Occipital lobe (tissue), 2 donors: Measurements from ENCODE around the gene MRPS15. TPM values are rescaled to one million over a fixed set of nuclear protein-coding genes. Genes with fewer than 3 reads are reported as not detected.
"Not testable (repeated sequence)": the region's sequence is repeated elsewhere in the genome, so short reads cannot be mapped to it uniquely, and the experiment has no call there.

Experiments
- DNase-seq: peaks from one replicate; lab custom pipeline; 2025; lab: John Stamatoyannopoulos, UW
- total RNA-seq: library from RNA; depleted of rRNA; stranded (reverse); fragments of >200 nt; gene quantifications from one replicate; pipeline ENCODE4 v1.2.3, GENCODE V29; 2014

MRPS15 gene
- total RNA-seq, 1 donor from 2014 or later, result 12.5 TPM

DNA sequence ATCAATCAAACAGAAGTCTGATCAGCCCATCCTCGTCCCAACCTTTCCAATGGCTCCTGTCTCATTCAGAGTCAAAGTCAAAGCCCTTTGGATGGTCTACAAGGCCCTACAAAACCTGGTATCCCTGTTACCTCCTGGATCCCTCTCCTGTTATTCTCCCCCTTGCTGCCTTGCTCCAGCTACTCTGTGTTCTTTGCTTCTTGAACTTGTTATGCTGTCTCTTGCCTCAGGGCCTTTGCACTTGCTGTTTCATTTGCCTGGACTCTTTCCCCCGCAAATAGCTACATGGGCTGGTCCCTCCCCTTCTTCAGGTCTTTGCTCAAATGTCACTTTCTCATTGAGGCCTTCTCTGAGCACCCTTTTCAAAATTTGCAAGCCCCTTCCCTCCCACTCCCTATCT, 19.9 kb upstream of the MRPS15 start:
- DNase-seq, result no peak

DNA sequence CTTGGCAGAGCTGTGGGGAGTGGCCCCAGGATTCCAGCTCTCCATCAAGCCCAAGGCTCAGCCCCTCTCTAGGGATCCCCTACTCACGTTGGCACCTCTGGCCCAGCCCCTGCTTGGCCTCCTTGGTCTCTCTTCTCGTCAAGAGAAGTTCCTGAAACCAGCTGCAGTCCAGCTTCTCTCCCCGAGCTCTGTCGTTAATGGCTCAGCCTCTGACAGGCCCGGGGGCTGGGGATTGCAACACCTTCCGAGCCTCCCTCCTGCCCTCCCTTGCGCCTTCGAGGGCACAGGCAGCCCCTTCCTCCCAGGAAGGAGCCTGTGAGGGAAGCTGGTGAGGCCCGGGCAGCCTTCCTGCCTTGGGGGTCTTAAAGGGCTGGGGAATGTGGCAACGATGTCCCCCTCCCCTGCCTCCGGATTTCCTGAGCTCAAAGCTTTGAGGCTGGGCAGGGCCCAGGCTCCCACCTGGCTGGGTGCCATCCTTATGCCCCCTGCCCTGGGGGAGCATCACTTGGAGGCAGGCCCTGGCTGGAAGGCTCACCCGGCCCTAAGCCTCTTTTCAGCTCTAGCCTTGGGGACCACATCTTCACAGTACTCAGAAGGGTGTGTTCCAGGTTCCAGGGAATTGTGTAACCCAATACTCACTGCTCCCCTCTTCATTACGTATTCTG, 18.7 kb upstream of the MRPS15 start, which contains the start of gene CSF3R:
CSF3R (minus strand) TSS at position 190 of the 665 bp plus-strand sequence. CDS start 3,417 bp downstream, outside the sequence.
- DNase-seq, result no peak

DNA sequence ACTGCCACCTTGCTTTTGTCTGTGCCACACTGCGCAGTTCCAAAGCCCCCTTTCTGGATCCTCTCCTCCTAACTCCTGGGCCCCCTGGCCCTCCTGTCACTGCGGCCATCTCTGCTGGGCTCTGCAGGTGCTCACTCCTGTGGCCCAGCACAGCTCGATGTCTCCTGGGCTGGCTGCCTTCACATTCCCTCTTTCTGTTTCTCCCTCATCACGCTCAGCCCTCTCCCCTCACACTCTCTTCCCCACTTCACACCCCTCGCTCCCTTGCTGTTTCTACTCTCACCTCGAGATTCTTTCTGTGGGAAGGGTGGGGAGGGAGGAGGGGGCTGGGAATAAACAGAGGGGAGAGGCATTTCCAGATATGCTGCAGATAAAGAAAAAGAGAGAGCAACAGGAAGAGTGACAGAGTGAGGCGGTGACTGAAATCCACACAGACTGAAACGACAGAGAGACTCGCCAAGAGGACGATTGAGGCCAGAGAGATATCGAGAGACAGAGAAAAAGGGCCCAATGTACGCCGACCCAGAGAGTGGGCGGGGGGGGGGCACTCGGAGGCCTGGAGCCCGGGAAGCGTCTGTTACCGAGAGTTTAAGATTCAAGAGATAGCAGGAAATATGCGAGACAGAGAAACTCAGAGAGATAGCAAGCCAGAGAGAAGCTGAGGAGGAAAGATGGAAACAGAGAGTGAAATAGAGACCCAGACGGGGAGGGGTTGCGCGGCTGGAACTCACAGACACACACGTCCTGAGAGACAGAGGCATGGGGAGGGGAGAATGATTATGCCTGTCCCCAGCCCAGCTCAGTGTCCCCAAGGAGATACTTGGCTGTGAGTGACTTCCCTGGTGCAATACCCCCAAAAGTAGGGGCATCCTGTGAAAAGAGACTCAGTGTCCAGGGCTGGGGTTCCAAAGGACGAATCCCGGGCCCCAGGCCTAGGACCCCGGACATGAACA, 17.9 kb upstream of the MRPS15 start:
- no peak for DNase-seq

- DNase-seq, result no peak
Measured at GRCh38 chr1:36481091-36481490, 16.9 kb upstream of the MRPS15 start.

DNA sequence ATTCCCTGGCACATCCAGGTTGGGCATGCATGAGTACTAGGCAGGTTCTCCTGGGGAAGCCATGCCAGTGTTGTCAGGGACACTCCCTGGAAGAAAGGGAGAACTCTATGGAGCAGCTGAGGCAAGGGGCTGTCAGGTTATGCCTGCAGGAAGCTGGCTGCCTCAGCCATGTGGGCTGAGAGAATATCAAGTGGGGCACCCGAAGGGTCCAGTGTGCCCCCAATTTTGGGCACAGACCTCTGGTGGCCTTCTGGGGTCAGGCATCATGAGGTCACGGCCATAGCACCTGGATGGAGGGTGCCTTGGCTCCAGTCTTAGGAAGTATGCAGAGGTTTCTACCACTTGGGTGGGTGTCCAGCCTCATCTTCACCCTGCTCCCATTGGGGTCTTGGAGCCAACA, 16.0 kb upstream of the MRPS15 start:
- no peak for DNase-seq

- DNase-seq, result no peak
Measured at GRCh38 chr1:36479505-36480051, 15.4 kb upstream of the MRPS15 start.

DNA sequence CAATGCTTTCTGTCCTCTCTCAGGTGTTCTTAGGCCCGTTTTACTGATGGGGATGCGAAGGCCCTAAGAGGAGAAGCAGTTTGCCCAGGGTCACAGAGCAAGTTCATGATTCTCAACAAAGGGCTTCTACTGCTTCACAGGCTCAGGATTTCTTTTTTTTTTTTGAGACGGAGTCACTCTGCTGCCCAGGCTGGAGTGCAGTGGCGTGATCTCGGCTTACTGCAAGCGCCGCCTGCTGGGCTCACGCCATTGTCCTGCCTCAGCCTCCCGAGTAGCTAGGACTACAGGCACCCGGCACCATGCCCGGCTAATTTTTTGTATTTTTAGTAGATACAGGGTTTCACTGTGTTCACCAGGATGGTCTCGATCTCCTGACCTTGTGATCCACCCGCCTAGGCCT, 13.4 kb upstream of the MRPS15 start:
- not testable (repeated sequence) for DNase-seq

DNA sequence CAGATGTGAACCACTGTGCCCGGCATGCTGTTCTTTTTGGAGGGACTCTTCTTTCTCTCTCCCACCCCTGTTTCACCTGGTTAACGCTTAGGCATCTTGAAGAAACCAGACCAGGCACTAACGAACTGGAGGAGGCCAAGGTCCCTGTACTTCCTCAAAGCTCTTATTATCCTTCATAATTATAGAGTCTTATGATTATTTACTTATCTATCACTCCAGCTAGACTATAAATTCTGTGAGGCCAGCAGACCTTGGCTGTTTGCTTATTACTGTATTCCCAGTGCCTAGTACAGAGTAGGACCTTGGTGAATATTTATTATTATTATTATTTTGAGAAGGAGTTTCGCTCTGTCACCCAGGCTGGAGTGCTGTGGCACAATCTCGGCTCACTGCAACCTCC, 12.8 kb upstream of the MRPS15 start:
- no peak for DNase-seq

GRCh38 chr1:36475910-36476604, 11.9 kb upstream of the MRPS15 start:
- no peak for DNase-seq

DNA sequence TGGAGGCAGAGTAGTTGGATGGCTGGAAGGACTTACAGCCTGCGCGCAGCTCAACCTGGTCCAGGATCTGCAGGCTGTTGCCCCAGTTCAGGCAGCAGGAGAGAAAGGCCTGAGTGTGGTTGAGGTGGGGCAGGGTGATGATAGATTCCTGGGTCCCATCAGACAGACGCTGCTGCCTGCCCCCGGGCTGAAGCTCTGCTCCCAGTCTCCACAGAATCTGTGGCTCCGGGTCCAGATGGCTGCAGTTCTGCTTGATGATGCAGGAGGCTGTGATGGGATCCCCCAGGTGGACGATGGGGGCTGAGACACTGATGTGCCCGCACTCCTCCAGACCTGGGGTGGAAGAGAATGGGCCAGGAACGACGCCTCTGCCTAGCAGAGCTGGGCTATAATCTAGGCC, 11.2 kb upstream of the MRPS15 start:
- no peak for DNase-seq

- no peak for DNase-seq
Measured at GRCh38 chr1:36472656-36473055, 8.5 kb upstream of the MRPS15 start.

DNA sequence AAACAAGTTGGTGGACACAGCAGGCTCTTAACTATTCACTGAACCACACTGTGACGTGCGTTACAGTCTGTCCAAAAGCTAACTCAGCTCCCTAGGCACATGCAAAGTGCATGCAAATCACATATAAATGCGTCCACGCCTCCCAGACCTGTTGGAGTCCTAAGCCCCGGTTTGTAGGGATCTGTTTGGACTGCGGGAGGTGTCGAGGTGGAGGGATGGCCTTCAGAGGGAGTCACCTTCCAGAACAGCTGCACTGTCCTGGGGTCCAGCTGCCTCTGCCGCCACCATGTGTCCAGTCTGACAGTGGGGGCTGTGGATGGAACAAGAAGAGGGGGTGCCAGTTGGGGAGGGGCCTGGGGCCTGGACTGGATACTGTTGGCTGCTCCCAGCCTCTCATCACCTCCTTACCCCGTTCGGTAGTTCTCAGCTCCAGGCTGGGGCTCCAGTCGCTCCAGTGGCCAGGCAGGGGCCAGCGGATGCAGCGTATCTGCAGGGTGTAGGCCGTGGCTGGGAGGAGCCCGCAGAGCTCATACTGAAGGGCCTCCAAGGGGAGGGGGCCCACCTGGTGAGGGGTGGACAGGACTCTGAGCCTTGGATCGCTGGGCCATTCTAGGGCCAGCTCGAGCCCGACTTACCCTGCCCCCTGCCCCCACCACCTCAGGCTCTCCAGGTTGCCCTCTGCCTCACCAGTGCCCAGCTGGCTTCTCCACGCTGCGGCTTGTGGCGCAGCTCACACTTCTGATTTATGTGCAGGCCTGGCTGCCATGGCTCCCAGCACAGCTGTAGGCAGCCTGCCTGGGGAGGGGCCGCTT, 7.9 kb upstream of the MRPS15 start:
- DNase-seq, result no peak

DNA sequence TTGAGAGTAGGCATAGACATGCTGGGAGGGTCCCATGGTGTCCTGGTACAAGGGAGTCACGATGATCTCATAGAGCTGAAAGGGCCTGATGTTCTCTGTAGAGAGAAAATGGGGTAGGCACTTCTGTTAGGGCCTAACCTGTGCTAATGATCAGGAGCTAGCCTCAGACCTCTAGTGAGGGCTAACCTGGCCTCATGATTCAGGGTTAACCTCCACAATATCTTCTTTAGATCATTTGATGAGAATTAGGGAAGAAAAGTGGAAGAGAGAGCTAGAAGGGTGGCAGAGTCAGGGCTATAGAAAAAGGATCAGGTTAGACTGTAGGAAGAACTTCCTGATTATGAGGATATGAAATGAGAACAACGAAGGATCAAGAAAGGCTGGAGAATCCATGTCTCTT, 5.0 kb upstream of the MRPS15 start:
- no peak for DNase-seq

DNA sequence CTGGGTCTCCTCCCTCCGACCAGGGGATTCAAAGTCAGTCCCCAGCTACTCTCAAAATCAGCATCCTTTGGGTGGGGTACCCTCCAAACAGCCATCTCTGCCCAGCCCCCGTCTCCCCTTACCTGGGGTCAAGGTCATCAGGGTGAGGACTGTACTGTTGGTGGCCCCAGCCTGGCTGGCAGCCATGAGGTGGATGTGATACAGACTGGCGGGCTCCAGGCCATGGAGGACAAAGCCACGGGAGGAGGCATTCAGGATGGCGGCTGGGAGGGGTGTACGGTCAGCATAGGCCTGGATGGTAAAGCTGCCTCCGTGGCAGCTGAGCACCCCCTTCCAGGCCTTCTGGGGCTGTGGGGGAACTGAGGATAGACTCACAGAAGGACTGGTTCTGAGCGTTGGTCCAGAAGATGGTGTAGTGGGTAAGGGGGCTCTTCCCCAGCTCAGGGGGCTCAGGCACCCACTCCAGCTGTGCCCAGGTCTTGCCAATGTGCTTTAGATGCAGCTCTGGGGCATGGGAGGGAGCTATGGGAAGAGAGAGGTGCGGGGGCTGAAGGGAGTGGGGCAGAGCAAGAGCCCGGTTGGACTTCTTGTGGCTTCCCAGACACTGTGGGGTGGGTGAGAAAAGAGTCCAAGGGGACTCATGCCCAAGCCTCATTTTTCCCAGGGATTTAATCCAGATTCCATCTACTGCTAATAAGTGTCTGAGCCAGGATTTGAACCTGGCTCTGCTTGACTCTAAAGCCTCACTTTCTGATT, 3.7 kb upstream of the MRPS15 start:
- no peak for DNase-seq

DNA sequence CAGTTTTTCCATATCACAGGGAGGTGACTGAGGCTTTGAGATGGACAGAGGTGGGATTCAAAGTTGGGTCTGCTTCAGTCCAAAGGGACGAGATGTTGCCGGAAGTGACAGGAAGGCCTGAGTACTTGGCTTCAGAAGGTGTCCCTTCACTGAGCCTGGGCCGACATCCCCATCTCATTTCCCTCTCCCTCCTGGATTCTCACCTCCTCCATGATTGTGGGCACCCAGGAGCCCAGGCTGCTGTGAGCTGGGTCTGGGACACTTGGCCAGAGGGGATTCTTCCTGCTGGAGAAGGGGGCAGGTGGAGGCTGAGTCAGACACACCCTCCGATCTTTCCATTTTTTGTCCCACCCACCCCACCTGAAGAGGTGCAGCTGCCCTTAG, 2.8 kb upstream of the MRPS15 start:
- no peak for DNase-seq

- no peak for DNase-seq
Measured at GRCh38 chr1:36466370-36467026, 2.3 kb upstream of the MRPS15 start.

- no peak for DNase-seq
Measured at GRCh38 chr1:36465731-36466369, 1.7 kb upstream of the MRPS15 start.

GRCh38 chr1:36464605-36465393, 615 bp upstream of the MRPS15 start:
- DNase-seq, result no peak
